ENCODE results near the gene CCL17. TPM values are rescaled to one million over a fixed set of nuclear protein-coding genes. Genes with fewer than 3 reads are reported as not detected.

CCL17 gene
- total RNA-seq, 1 donor = not detected

- Histone ChIP-seq H3K4me1 (ENCODE audit: insufficient read depth, low read length) (no peaks in the 10 kb centered on the region), H3K27ac (ENCODE audit: low read depth, low read length) (no peak overlapping the region), H3K4me3 (ENCODE audit: insufficient read depth, low read length) (no peak overlapping the region), H3K36me3 (ENCODE audit: insufficient read depth, low read length) (no peaks in the 10 kb centered on the region), H3K4me2 (ENCODE audit: insufficient read depth, low read length) (no peak overlapping the region), H3K79me2 (ENCODE audit: insufficient read depth, low read length) (no peaks in the 10 kb centered on the region), H2AFZ (ENCODE audit: low read length) (no peak overlapping the region), H3K27me3 (ENCODE audit: insufficient read depth, low read length) (peaks cover 6% of the 10 kb centered on the region), H3K9me3 (ENCODE audit: low read depth, low read length) (no peaks in the 10 kb centered on the region), H4K20me1 (ENCODE audit: insufficient read depth, low read length) (no peaks in the 10 kb centered on the region)
- TF ChIP-seq, protein P1, sequence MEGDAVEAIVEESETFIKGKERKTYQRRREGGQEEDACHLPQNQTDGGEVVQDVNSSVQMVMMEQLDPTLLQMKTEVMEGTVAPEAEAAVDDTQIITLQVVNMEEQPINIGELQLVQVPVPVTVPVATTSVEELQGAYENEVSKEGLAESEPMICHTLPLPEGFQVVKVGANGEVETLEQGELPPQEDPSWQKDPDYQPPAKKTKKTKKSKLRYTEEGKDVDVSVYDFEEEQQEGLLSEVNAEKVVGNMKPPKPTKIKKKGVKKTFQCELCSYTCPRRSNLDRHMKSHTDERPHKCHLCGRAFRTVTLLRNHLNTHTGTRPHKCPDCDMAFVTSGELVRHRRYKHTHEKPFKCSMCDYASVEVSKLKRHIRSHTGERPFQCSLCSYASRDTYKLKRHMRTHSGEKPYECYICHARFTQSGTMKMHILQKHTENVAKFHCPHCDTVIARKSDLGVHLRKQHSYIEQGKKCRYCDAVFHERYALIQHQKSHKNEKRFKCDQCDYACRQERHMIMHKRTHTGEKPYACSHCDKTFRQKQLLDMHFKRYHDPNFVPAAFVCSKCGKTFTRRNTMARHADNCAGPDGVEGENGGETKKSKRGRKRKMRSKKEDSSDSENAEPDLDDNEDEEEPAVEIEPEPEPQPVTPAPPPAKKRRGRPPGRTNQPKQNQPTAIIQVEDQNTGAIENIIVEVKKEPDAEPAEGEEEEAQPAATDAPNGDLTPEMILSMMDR (IDR thresholded peaks at IDR 0.05; ENCODE audit: extremely low read depth, low read depth, low read length) = no peak
- DNase-seq (ENCODE audit: insufficient read length, low spot score, missing footprints) = no peak
Measured at GRCh38 chr16:57411362-57411976, 6.9 kb downstream of the CCL17 start.

DNA sequence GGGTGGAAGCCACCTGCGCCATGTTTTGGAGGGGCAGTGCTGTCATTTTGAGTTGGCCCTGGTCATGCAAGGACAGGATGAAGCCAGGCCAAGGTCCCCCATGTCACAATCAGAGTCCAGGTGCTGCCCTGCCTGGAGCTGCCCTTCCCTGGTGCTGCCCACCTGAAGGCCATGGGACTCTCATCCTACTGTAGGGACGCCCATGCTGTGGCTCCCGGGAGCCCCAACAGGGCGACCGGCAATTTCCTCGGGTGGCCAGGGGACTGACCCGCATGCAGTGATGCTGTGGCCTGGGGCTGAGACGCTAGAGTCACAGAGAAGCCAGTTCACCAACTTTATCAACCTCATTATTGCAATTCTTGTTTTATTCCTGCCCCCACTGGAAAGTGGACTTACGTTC, 8.0 kb downstream of the CCL17 start:
- H3K79me2 ChIP-seq (ENCODE audit: insufficient read depth, low read length) = no peaks in the 10 kb centered on the region
- H3K4me1 ChIP-seq (ENCODE audit: insufficient read depth, low read length) = no peaks in the 10 kb centered on the region
- no peaks in the 10 kb centered on the region for H3K36me3 ChIP-seq (ENCODE audit: insufficient read depth, low read length)
- H3K4me2 ChIP-seq (ENCODE audit: insufficient read depth, low read length) = no peak overlapping the region
- no peak overlapping the region for H3K27ac ChIP-seq (ENCODE audit: low read depth, low read length)
- DNase-seq (ENCODE audit: insufficient read length, low spot score, missing footprints) = no peak
- TF ChIP-seq, protein P1 (IDR thresholded peaks at IDR 0.05; ENCODE audit: extremely low read depth, low read depth, low read length) = no peak
- H3K27me3 ChIP-seq (ENCODE audit: insufficient read depth, low read length) = peaks cover 6% of the 10 kb centered on the region
- H3K9me3 ChIP-seq (ENCODE audit: low read depth, low read length) = no peaks in the 10 kb centered on the region
- no peaks in the 10 kb centered on the region for H4K20me1 ChIP-seq (ENCODE audit: insufficient read depth, low read length)
- no peak overlapping the region for H3K4me3 ChIP-seq (ENCODE audit: insufficient read depth, low read length)
- no peak overlapping the region for H2AFZ ChIP-seq (ENCODE audit: low read length)

DNA sequence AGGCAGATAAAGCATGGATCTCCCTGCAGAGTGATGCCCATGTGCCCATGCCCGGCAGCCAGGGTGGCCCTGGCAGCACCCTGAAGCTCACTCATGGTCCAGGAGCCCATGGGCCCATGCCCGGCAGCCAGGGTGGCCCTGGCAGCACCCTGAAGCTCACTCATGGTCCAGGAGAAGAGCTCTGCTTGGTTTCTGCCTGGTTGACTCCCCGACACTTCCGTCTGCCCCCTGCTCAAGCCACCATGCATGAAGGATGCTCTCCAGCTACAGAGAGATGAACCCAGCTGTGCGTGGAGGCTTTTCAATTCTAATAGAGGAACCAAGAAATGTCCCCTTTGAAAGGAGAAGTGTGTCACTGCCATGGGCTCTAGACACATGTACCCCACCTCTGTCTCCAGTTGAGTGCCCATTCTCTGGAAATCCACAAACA, 8.7 kb downstream of the CCL17 start:
- Histone ChIP-seq H2AFZ (ENCODE audit: low read length) (no peak overlapping the region), H3K79me2 (ENCODE audit: insufficient read depth, low read length) (no peaks in the 10 kb centered on the region), H3K9me3 (ENCODE audit: low read depth, low read length) (no peaks in the 10 kb centered on the region), H3K27ac (ENCODE audit: low read depth, low read length) (no peak overlapping the region), H3K4me1 (ENCODE audit: insufficient read depth, low read length) (no peaks in the 10 kb centered on the region), H4K20me1 (ENCODE audit: insufficient read depth, low read length) (no peaks in the 10 kb centered on the region), H3K4me2 (ENCODE audit: insufficient read depth, low read length) (no peak overlapping the region), H3K36me3 (ENCODE audit: insufficient read depth, low read length) (no peaks in the 10 kb centered on the region), H3K27me3 (ENCODE audit: insufficient read depth, low read length) (peaks cover 6% of the 10 kb centered on the region), H3K4me3 (ENCODE audit: insufficient read depth, low read length) (no peak overlapping the region)
- TF ChIP-seq, protein P1 (IDR thresholded peaks at IDR 0.05; ENCODE audit: extremely low read depth, low read depth, low read length) = no peak
- DNase-seq (ENCODE audit: insufficient read length, low spot score, missing footprints) = no peak

DNA sequence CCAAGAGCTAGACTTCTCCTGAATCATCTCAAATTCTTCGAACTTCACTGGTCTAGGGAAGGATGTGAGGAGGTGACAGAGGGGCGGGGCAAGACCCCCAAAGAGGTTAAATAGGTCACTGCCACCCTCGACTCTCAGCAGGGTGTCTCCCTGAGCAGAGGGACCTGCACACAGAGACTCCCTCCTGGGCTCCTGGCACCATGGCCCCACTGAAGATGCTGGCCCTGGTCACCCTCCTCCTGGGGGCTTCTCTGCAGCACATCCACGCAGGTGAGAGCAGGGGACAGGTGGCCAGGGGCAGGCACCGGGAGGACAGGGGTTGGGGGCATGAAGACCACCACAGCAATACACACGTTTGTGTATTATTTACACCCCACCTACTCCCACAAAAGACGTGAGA, 9.2 kb downstream of the CCL17 start:
- no peak overlapping the region for H3K4me2 ChIP-seq (ENCODE audit: insufficient read depth, low read length)
- H4K20me1 ChIP-seq (ENCODE audit: insufficient read depth, low read length) = no peaks in the 10 kb centered on the region
- TF ChIP-seq, protein P1 (IDR thresholded peaks at IDR 0.05; ENCODE audit: extremely low read depth, low read depth, low read length) = no peak
- H3K36me3 ChIP-seq (ENCODE audit: insufficient read depth, low read length) = no peaks in the 10 kb centered on the region
- H3K27me3 ChIP-seq (ENCODE audit: insufficient read depth, low read length) = peaks cover 6% of the 10 kb centered on the region
- H3K27ac ChIP-seq (ENCODE audit: low read depth, low read length) = no peak overlapping the region
- H3K4me1 ChIP-seq (ENCODE audit: insufficient read depth, low read length) = peaks cover 3% of the 10 kb centered on the region
- no peak overlapping the region for H3K4me3 ChIP-seq (ENCODE audit: insufficient read depth, low read length)
- H3K9me3 ChIP-seq (ENCODE audit: low read depth, low read length) = no peaks in the 10 kb centered on the region
- DNase-seq (ENCODE audit: insufficient read length, low spot score, missing footprints) = no peak
- no peaks in the 10 kb centered on the region for H3K79me2 ChIP-seq (ENCODE audit: insufficient read depth, low read length)
- H2AFZ ChIP-seq (ENCODE audit: low read length) = no peak overlapping the region
